IPS DF 6.9 (cell line): Measurements from ENCODE around the gene KRT222.
A peak's percentile ranks its signal among the peaks of the same experiment; 100 is the strongest.

Experiments
- DNase-seq: peaks from one replicate; pipeline ENCODE4 v3.0.0-alpha.2; 2013; ENCODE audit warnings: low read depth, low spot score
- H3K27ac ChIP-seq: one replicate; pipeline ENCODE4 v1.5.1; 2013; ENCODE audit warnings: low read length, control low read depth
- H3K27me3 ChIP-seq: 2 replicates; pipeline ENCODE4 v1.6.1; 2013; ENCODE audit warnings: mild to moderate bottlenecking, low read length; ENCODE audit not compliant: control insufficient read depth, insufficient read depth
- H3K36me3 ChIP-seq: 2 replicates; pipeline ENCODE4 v1.6.1; 2013; ENCODE audit warnings: low read length; ENCODE audit not compliant: control insufficient read depth, insufficient read depth
- H3K4me1 ChIP-seq: 2 replicates; pipeline ENCODE4 v1.6.1; 2013; ENCODE audit warnings: low read length; ENCODE audit not compliant: control insufficient read depth, insufficient read depth
- H3K4me3 ChIP-seq: 2 replicates; pipeline ENCODE4 v1.5.1; 2013; ENCODE audit warnings: mild to moderate bottlenecking, low read length
- H3K9me3 ChIP-seq: 2 replicates; pipeline ENCODE4 v1.6.1; 2013; ENCODE audit warnings: low read length, inconsistent platforms; ENCODE audit not compliant: control insufficient read depth, insufficient read depth
- WGBS: extraction: QIAGEN DNeasy Blood & Tissue Kit; methylation state at CpG from one replicate; pipeline ENCODE4 v1.1.7; 2013; ENCODE audit warnings: mixed read lengths, missing lambda C conversion rate; ENCODE audit not compliant: insufficient read length, insufficient coverage; 5-methylcytosine and 5-hydroxymethylcytosine counted together

KRT222 gene

DNA sequence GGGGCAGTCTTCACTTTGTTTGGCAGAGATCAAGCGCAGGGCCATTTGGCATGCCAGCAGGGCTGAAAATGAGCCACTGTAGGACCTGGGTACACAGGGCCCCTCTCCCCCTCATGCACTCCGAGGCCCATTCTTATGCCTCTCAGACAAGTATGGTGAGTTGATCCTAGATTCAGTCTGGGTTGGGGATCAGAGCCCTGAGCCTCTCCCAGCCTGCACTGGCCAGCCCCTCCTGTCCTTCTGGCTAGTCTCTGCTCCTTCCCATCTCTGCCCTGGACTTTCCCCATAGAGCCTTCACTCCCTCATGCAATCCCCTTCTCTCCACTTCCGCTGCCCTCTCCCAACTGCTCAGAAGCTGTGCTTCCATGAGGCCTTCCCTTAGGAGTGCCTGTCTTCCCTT is 48.4 kb downstream of the KRT222 start:
- Histone ChIP-seq H3K4me3 (no peak overlapping the region), H3K27me3 (no peaks in the 10 kb centered on the region), H3K27ac (no peak overlapping the region), H3K9me3 (no peaks in the 10 kb centered on the region), H3K4me1 (0 out of 2 replicates have a peak, but pooled peaks cover 1% of the 10 kb centered on the region), H3K36me3 (no peaks in the 10 kb centered on the region)
- no peak for DNase-seq
- no CpG with 5 or more reads among the region's 3 CpGs for WGBS

GRCh38 chr17:40615841-40616476 is 49.0 kb downstream of the KRT222 start:
- no peak overlapping the region for H3K27ac ChIP-seq
- H3K36me3 ChIP-seq, result no peaks in the 10 kb centered on the region
- H3K27me3 ChIP-seq, result no peaks in the 10 kb centered on the region
- no peak overlapping the region for H3K4me3 ChIP-seq
- no CpG with 5 or more reads among the region's 10 CpGs for WGBS
- H3K9me3 ChIP-seq, result no peaks in the 10 kb centered on the region
- no peak for DNase-seq
- 0 out of 2 replicates have a peak, but pooled peaks cover 1% of the 10 kb centered on the region for H3K4me1 ChIP-seq

GRCh38 chr17:40615068-40615840 is 49.7 kb downstream of the KRT222 start:
- Histone ChIP-seq H3K4me1 (0 out of 2 replicates have a peak, but pooled peaks cover 1% of the 10 kb centered on the region), H3K4me3 (no peak overlapping the region), H3K27ac (no peak overlapping the region), H3K9me3 (no peaks in the 10 kb centered on the region), H3K27me3 (no peaks in the 10 kb centered on the region), H3K36me3 (no peaks in the 10 kb centered on the region)
- DNase-seq, result peak; percentile 72
- WGBS, result no CpG with 5 or more reads among the region's 7 CpGs

GRCh38 chr17:40614431-40615067 is 50.4 kb downstream of the KRT222 start:
- H3K36me3 ChIP-seq, result no peaks in the 10 kb centered on the region
- no peak overlapping the region for H3K4me3 ChIP-seq
- WGBS, result no CpG with 5 or more reads among the region's 13 CpGs
- no peaks in the 10 kb centered on the region for H3K9me3 ChIP-seq
- no peaks in the 10 kb centered on the region for H3K27me3 ChIP-seq
- no peak overlapping the region for H3K27ac ChIP-seq
- 0 out of 2 replicates have a peak, but pooled peaks cover 1% of the 10 kb centered on the region for H3K4me1 ChIP-seq
- DNase-seq, result no peak

GRCh38 chr17:40613467-40614154 is 51.4 kb downstream of the KRT222 start:
- no peak overlapping the region for H3K4me3 ChIP-seq
- no peaks in the 10 kb centered on the region for H3K36me3 ChIP-seq
- 0 out of 2 replicates have a peak, but pooled peaks cover 1% of the 10 kb centered on the region for H3K4me1 ChIP-seq
- no peak overlapping the region for H3K27ac ChIP-seq
- no peaks in the 10 kb centered on the region for H3K9me3 ChIP-seq
- H3K27me3 ChIP-seq, result no peaks in the 10 kb centered on the region
- no peak for DNase-seq
- WGBS, result no CpG with 5 or more reads among the region's 5 CpGs

GRCh38 chr17:40612599-40613244 is 52.3 kb downstream of the KRT222 start:
- peaks cover 4% of the 10 kb centered on the region; the same call in 1 of the 2 replicates for H3K4me1 ChIP-seq
- H3K27ac ChIP-seq, result no peak overlapping the region
- no peaks in the 10 kb centered on the region for H3K9me3 ChIP-seq
- no peaks in the 10 kb centered on the region for H3K36me3 ChIP-seq
- no peak overlapping the region for H3K4me3 ChIP-seq
- DNase-seq, result no peak
- no peaks in the 10 kb centered on the region for H3K27me3 ChIP-seq
- no CpG with 5 or more reads among the region's 11 CpGs for WGBS

DNA sequence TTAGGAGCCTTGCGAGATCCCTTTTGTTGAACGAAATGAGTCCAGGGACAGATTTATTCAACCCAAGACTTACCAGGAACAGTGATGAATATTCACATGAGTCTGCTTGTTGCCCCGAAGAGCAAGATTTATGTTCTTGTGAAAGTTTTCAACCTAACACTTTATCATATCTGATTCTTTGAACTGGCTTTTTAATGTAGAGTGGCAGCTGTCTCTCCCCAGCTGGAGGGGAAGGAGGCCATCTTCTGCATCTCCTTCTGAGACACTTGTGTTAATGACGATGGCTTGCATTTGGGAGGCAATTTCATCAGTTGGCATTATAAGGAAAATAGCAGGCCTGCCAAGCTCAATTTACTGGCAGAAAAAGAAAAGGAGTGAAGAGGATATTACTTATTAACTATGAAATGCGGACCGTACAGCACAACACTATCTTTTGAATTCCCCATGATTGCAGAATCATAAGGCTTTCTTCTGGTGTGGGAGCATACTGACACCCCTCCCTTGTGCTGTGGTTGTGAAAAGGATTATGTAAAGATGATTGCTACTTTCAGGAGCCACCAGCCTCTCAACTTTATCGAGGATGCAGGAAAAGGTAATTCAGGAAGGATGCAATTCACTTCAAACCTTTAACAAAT is 53.0 kb downstream of the KRT222 start:
- no peak overlapping the region for H3K27ac ChIP-seq
- peaks cover 6% of the 10 kb centered on the region; the same call in 1 of the 2 replicates for H3K4me1 ChIP-seq
- no peaks in the 10 kb centered on the region for H3K9me3 ChIP-seq
- H3K4me3 ChIP-seq, result no peak overlapping the region
- DNase-seq, result no peak
- H3K27me3 ChIP-seq, result no peaks in the 10 kb centered on the region
- no CpG with 5 or more reads among the region's 7 CpGs for WGBS
- no peaks in the 10 kb centered on the region for H3K36me3 ChIP-seq

GRCh38 chr17:40610359-40610758 is 54.6 kb downstream of the KRT222 start:
- no peaks in the 10 kb centered on the region for H3K9me3 ChIP-seq
- WGBS, result no CpG with 5 or more reads among the region's 2 CpGs
- no peak overlapping the region for H3K4me3 ChIP-seq
- H3K27me3 ChIP-seq, result no peaks in the 10 kb centered on the region
- H3K36me3 ChIP-seq, result no peaks in the 10 kb centered on the region
- no peak overlapping the region for H3K27ac ChIP-seq
- peaks cover 4% of the 10 kb centered on the region; the same call in 1 of the 2 replicates for H3K4me1 ChIP-seq
- no peak for DNase-seq

DNA sequence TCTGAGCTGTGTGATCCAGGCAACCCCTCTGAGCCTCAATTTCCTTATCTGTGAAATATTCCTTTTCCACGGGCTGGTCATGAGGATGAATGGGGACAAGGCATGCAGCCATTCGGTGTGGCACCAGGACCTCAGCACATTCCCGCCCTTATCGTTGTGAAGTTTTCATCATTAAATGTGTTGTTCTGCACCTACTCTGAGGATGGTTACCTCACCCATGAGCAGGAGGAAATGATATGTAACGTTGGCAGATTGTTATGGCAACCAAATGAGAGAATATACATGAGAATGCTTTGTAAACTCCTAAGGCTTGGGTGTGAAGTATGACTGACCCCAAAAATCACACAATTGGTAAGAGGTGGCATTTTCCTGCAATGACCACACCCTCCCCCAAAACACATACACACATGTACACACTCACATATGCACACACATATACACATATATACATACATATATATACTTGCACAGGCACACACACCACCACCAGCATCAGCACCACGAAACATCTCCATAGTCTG is 56.9 kb downstream of the KRT222 start:
- Histone ChIP-seq H3K36me3 (no peaks in the 10 kb centered on the region), H3K4me3 (no peak overlapping the region), H3K27me3 (no peaks in the 10 kb centered on the region), H3K27ac (no peak overlapping the region), H3K9me3 (no peaks in the 10 kb centered on the region), H3K4me1 (peaks cover 4% of the 10 kb centered on the region; the same call in 1 of the 2 replicates)
- DNase-seq, result no peak
- WGBS, result no CpG with 5 or more reads among the region's 6 CpGs
